Mucosa of stomach (tissue), 1 donor: ENCODE measurements around the gene SLC10A6.

ENCODE experiments used
- H3K27me3 ChIP-seq: one replicate; pipeline ENCODE4 v1.7.0; 2013; ENCODE audit warnings: mild to moderate bottlenecking, low read length; ENCODE audit not compliant: control insufficient read depth, insufficient read depth
- H3K36me3 ChIP-seq: one replicate; pipeline ENCODE4 v1.7.0; 2013; ENCODE audit warnings: low read length; ENCODE audit not compliant: control insufficient read depth, insufficient read depth
- H3K4me1 ChIP-seq: one replicate; pipeline ENCODE4 v1.7.0; 2013; ENCODE audit warnings: mild to moderate bottlenecking, low read length; ENCODE audit not compliant: control insufficient read depth, insufficient read depth
- H3K4me3 ChIP-seq: one replicate; pipeline ENCODE4 v1.7.0; 2013; ENCODE audit warnings: low read length
- H3K9ac ChIP-seq: one replicate; pipeline ENCODE4 v1.7.0; 2013; ENCODE audit warnings: mild to moderate bottlenecking, low read length, moderate library complexity
- H3K9me3 ChIP-seq: one replicate; pipeline ENCODE4 v1.7.0; 2013; ENCODE audit warnings: mild to moderate bottlenecking, low read length, moderate library complexity; ENCODE audit not compliant: control insufficient read depth
- donor health status: Pancreatic carcinoma.

SLC10A6 gene

DNA sequence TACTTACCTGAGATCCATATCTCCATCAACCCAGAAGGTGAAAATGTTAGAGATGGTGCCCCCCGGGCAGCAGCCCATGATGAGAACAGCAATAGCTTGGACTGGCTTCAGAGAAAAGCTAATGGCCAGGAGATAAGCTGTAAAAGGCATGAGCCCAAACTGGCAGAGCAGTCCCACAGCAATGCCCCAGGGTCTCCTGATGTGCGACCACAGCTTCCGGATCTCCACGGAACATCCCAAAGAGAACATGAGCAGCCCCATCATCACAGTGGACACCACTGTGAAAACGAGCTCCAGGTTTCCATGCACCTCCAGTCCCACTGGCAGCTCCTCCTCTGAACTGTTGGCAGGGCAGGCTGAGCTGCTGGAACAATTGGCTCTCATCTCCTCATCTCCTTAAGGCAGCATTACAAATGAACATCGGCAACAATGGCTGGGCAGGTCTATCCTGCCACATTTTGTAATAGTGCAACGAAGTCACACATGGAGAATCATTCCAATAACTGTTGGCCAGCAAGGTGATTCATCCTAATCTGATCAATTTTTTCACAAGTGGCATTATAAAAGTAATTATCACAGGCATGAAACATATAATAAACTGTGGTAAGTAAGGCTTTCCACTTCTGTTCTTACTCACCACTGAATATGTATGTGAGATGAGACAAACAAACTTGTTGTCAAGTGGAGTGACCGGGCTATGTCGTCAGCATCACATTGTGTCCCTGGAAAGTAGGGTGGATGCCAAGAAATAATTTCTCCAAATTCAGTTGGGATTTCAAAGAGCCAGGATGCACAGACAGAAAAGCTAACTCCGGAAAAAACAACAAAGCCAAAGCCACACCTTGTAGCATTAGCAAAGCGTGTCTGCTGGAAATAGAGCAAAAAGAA, at the start of gene SLC10A6:
SLC10A6 (minus strand) TSS at position 653 of the 888 bp plus-strand sequence; CDS start at position 384, 269 bp downstream.
- H3K9me3 ChIP-seq: no peaks in the 10 kb centered on the region
- peaks cover 4% of the 10 kb centered on the region for H3K27me3 ChIP-seq
- no peak within 1 kb of the TSS for H3K9ac ChIP-seq
- no peak within 1 kb of the TSS for H3K4me3 ChIP-seq
- H3K36me3 ChIP-seq: no peaks in the 10 kb centered on the region
- peaks cover 6% of the 10 kb centered on the region for H3K4me1 ChIP-seq

- Histone ChIP-seq H3K4me1 (no peaks in the 10 kb centered on the region), H3K9ac (no peak overlapping the region), H3K4me3 (no peak overlapping the region), H3K27me3 (no peaks in the 10 kb centered on the region), H3K36me3 (no peaks in the 10 kb centered on the region), H3K9me3 (no peaks in the 10 kb centered on the region)
Measured at GRCh38 chr4:86898562-86898961, 49.4 kb upstream of the SLC10A6 start.

GRCh38 chr4:86896596-86896995, 47.4 kb upstream of the SLC10A6 start:
- Histone ChIP-seq H3K4me3 (no peak overlapping the region), H3K9ac (no peak overlapping the region), H3K9me3 (no peaks in the 10 kb centered on the region), H3K27me3 (no peaks in the 10 kb centered on the region), H3K4me1 (no peaks in the 10 kb centered on the region), H3K36me3 (no peaks in the 10 kb centered on the region)

DNA sequence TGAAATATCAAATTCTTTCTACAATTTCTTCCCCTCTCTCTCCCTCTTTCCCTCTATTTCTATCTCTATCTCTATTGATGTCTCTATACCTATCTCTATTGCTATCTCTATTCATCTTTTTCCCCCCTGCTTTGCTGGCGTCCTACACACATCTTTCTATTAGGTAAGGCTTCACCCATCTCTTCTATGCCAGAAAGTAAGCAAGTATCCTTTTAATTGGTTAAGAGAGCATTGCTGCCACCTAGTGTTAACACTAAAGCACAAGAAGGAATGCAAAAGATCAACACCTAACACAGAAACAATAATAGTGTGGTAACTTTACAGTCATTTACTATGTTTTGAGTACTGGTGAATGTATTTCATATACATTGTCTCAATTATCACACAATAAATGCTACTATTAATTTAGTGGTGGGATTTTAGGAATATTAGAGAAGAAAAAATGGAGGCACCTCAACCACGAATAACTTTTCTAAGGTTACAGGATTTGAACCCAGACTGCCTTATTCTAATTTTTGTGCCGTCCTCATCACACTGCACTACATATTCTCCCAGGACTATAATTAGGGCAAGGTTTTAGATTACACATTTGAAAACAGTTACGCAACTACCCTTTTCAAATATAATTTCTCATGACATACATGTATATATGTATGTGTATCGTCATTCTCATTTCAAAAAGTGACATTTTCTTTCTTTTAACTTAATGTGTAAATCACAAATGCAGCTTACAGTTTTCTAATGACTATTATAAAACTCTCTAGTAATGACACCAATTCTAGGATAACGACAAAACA, 46.7 kb upstream of the SLC10A6 start:
- Histone ChIP-seq H3K36me3 (no peaks in the 10 kb centered on the region), H3K4me1 (no peaks in the 10 kb centered on the region)

DNA sequence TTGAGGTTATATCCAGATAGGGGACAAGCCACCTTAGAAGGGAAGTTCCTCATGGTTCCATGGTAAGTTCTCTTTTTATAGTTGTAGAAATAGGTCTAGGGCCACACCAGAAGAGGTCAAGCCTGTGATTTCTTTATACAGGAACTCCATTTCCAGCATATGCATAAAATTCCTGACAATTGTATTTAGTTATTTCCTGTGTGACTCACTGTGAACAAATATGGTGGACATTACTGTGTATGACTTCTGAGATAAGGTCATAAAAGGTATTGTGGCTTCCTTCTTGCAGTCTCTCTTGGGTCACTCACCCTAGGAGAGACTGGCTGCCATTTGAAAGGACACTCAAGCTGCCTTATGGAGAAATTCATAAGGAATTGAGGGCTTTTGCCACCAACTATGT, 45.3 kb upstream of the SLC10A6 start:
- no peaks in the 10 kb centered on the region for H3K4me1 ChIP-seq
- no peaks in the 10 kb centered on the region for H3K9me3 ChIP-seq
- no peak overlapping the region for H3K4me3 ChIP-seq
- no peaks in the 10 kb centered on the region for H3K36me3 ChIP-seq
- no peaks in the 10 kb centered on the region for H3K27me3 ChIP-seq
- no peak overlapping the region for H3K9ac ChIP-seq

More for the DNA sequence above, 46.7 kb upstream of the SLC10A6 start:
- H3K9ac ChIP-seq: no peak overlapping the region
- no peak overlapping the region for H3K4me3 ChIP-seq
- no peaks in the 10 kb centered on the region for H3K27me3 ChIP-seq
- no peaks in the 10 kb centered on the region for H3K9me3 ChIP-seq

DNA sequence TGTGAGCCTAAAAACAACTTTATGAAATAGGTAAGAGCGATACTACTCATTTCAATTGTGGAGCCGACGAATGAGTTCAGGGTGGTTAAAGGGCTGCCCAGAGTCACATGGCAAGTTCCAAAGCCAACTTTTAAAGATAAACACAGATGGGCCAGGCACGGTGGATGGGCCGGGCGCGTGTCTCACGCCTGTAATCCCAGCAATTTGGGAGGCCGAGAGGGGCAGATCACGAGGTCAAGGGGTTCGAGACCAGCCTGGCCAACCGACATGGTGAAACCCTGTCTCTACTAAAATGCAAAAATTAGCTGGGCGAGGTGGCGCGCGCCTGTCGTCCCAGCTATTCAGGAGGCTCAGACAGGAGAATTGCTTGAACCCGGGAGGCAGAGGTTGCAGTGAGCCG, 44.0 kb upstream of the SLC10A6 start:
- no peaks in the 10 kb centered on the region for H3K4me1 ChIP-seq
- no peak overlapping the region for H3K4me3 ChIP-seq
- no peaks in the 10 kb centered on the region for H3K27me3 ChIP-seq
- no peaks in the 10 kb centered on the region for H3K36me3 ChIP-seq
- no peaks in the 10 kb centered on the region for H3K9me3 ChIP-seq
- no peak overlapping the region for H3K9ac ChIP-seq

DNA sequence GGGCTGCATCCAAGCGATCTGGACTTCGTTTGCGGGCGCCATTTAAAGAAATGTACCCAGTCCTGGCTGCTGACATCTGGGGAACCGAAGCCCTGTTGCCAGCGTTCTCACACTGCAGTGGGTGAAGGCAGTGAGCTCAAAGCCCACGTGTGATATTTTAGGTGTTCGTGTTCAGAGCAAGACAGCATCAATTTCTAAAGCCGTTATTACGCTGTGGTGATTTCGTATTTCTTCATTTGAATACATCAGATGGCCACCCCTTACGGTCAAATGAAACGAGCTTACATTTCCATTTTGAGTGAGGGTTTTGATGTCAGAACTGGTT, 43.4 kb upstream of the SLC10A6 start:
- Histone ChIP-seq H3K9ac (peak overlapping the region; percentile 49), H3K4me1 (no peaks in the 10 kb centered on the region), H3K9me3 (no peaks in the 10 kb centered on the region), H3K36me3 (no peaks in the 10 kb centered on the region), H3K4me3 (no peak overlapping the region), H3K27me3 (no peaks in the 10 kb centered on the region)

DNA sequence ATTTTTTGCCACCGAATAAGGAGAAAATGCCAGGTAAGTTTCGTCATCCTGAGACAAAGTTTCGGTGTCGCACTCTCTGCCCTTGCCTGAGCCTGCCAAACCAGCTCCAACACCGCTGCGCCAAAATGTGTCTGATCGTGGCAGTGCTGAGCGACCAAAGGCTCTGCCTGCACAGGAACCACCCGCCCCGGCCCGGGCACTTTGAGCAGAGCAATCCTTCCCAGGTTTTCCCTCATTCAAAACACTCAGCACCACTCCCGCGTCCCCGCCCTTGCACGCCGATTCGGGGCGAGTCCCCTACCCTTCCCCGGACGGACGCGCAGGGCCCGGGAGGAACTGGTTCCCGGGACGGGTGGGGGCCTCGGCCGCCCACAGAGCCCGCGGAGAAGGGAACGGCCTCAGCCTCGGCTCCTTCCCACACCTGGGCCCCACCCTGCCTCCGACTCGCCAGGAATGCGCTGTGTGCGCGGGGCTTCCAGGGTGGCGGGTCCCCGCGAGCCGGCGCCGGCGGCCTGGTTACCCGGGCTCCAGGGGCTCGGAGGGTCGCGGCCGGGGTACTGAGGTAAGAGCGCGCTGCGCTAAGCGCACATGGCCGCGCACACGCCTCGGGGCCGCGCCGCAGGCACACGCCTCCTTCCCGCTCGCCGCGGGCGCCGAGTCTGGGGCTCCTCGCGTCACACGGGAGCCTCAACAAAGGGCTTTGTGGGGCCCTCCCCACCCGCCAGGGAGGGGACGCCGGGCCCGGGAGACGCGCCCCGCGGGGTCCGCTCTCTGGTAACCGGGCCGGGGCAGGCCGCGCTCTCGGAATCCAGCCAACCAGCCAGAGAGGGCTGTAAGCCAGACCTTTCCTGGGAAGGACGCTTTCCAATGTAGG, 42.8 kb upstream of the SLC10A6 start, which contains the start of gene C4orf36:
C4orf36 (minus strand) TSS at position 661 of the 874 bp plus-strand sequence. CDS start 902 bp downstream, outside the sequence.
- Histone ChIP-seq H3K4me1 (no peaks in the 10 kb centered on the region), H3K36me3 (no peaks in the 10 kb centered on the region), H3K9ac (peak within 1 kb of the TSS; percentile 49), H3K4me3 (no peak within 1 kb of the TSS), H3K9me3 (no peaks in the 10 kb centered on the region), H3K27me3 (no peaks in the 10 kb centered on the region)

GRCh38 chr4:86890790-86891189, 41.6 kb upstream of the SLC10A6 start:
- Histone ChIP-seq H3K27me3 (no peaks in the 10 kb centered on the region), H3K9ac (no peak overlapping the region), H3K36me3 (no peaks in the 10 kb centered on the region), H3K9me3 (no peaks in the 10 kb centered on the region), H3K4me1 (no peaks in the 10 kb centered on the region), H3K4me3 (no peak overlapping the region)

DNA sequence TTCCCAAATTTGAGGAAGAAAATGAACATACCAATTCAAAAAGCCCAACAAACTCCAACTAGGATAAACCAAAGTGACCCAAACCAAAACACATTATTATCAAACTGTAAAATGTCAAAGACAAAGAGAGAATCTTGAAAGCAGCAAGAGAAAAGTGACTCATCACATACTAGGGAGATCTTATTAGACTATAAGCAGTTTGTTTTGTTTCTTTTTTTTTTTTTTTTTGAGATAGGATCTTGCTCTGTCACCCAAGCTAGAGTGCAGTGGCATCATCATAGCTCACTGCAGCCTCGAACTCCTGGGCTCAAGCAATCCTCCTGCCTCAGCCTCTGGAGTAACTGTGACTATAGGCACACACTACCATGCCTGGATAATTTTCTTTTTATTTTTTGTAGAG, 30.5 kb upstream of the SLC10A6 start:
- Histone ChIP-seq H3K9me3 (no peaks in the 10 kb centered on the region), H3K4me1 (no peaks in the 10 kb centered on the region), H3K36me3 (no peaks in the 10 kb centered on the region), H3K4me3 (no peak overlapping the region), H3K27me3 (no peaks in the 10 kb centered on the region), H3K9ac (no peak overlapping the region)

GRCh38 chr4:86878640-86879039, 29.5 kb upstream of the SLC10A6 start:
- Histone ChIP-seq H3K27me3 (no peaks in the 10 kb centered on the region), H3K4me1 (no peaks in the 10 kb centered on the region), H3K9ac (no peak overlapping the region), H3K36me3 (no peaks in the 10 kb centered on the region), H3K4me3 (no peak overlapping the region), H3K9me3 (no peaks in the 10 kb centered on the region)
